NCI-H2227 treated with DMSO at 0.1 percent for 48 hours (cell line): Measurements from ENCODE around the gene HTT.
A peak's percentile ranks its signal among the peaks of the same experiment; 100 is the strongest.

Experiments
- DNase-seq: peaks from one replicate; lab custom pipeline; 2025; lab: John Stamatoyannopoulos, UW

HTT gene

DNA sequence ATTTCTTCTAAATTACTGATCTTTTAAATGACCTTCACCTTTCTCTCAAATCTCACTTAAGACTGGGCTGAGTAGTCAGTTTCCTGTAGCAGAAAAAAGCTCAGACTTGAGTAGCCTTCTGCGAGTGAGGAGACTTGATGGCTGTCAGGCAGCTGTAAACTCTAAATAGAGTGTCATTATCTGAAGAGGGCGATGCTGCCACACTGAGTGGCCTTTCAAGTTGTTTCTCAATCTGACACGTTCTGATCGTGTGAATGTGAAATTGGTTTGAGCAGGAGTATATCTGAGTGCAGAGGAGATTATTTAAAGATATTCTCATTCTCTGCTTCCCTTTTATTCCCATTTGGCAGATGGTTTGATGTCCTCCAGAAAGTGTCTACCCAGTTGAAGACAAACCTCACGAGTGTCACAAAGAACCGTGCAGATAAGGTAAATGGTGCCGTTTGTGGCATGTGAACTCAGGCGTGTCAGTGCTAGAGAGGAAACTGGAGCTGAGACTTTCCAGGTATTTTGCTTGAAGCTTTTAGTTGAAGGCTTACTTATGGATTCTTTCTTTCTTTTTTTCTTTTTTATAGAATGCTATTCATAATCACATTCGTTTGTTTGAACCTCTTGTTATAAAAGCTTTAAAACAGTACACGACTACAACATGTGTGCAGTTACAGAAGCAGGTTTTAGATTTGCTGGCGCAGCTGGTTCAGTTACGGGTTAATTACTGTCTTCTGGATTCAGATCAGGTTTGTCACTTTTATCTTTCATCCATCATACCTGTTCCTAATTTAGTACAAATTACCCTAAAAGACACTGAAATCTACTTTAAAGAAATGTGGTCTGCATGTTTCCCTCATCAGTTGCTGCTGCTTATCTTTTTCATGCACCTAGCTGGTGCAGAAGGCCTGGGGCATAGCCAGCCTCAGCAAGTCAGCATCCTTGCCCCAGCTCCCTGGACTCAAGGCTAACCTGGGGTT, 100.2 kb downstream of the HTT start:
- DNase-seq = peak; percentile 53

GRCh38 chr4:3176367-3177229, 102.1 kb downstream of the HTT start:
- no peak for DNase-seq

GRCh38 chr4:3177426-3177825, 102.9 kb downstream of the HTT start:
- no peak for DNase-seq

- DNase-seq = no peak
These were observed 103.4 kb downstream of the HTT start for GRCh38 chr4:3177905-3178304.

DNA sequence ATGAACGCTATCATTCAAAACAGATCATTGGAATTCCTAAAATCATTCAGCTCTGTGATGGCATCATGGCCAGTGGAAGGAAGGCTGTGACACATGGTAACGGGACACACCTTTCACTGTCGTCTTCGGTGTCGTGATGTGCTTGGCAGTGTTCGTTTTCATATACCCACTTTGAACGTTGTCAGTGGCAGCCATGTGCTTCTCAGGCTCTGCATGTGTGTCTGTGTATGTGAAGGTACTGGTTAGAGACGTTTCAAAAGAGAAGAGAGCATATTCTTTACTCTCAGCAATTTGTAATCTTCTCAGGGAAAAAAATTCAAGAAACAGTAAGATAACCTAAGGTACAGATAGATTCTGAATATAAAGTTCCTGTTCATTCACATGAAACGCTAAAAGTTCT, 103.9 kb downstream of the HTT start:
- no peak for DNase-seq

GRCh38 chr4:3179126-3179706, 104.7 kb downstream of the HTT start:
- no peak for DNase-seq

DNA sequence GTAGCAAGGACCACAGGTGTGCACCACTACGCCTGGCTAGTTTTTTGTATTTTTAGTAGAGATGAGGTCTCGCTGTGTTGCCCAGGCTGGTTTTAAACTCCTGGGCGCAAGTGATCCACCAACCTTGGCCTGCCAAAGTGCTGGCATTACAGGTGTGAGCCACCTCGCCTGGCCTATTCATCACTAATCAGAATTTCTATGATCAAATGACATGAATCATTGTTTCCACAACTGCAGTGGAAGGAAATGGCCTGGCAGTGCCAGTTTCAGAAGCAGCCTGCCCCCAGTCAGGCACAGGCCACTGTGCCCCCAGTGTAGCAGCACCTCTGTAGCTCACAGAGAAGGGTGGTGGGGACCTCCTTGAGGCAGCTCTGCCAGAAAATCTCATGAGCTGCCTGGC, 108.5 kb downstream of the HTT start:
- DNase-seq = no peak

DNA sequence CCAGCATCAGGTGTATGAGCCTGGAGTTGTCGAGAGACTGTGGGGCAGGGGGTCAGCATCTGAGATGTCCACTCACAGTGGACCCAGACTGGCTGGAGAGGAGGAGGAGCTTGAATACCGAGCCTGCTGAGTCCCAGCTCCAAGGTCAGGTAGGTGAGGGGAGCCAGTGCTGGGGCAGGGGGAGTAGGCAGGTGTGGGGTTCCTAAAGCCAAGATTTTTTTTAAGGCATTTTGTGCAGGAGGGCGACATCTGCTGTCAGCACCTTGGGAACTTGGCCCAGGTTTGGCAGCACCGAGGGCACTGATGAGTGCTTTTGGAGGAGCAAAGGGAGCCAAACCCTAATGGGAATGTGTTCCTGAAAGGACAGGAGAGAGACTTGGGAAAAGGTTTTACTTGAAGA, 110.2 kb downstream of the HTT start:
- DNase-seq = no peak

- DNase-seq = no peak
These were observed 112.1 kb downstream of the HTT start for GRCh38 chr4:3186609-3187008.

GRCh38 chr4:3188118-3188517, 113.6 kb downstream of the HTT start:
- DNase-seq = no peak

DNA sequence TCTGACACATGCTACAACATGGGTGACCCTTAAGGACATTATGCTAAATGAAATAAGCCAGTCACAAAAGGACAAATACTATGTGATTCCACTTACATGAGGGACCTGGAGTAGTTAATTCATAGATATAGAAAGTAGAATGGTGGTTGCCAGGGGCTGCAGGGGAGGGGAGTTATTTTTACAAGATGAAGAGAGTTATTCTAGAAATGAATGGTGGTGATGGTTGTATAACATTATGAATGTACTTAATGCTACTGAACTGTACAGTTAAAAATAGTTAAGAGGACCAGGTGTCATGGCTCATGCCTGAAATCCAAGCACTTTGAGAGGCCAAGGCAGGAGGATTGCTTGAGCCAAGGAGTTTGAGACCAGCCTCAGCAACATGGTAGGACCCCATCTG, 115.0 kb downstream of the HTT start:
- no peak for DNase-seq

GRCh38 chr4:3190549-3190948, 116.1 kb downstream of the HTT start:
- no peak for DNase-seq

GRCh38 chr4:3192188-3192587, 117.7 kb downstream of the HTT start:
- DNase-seq = no peak

DNA sequence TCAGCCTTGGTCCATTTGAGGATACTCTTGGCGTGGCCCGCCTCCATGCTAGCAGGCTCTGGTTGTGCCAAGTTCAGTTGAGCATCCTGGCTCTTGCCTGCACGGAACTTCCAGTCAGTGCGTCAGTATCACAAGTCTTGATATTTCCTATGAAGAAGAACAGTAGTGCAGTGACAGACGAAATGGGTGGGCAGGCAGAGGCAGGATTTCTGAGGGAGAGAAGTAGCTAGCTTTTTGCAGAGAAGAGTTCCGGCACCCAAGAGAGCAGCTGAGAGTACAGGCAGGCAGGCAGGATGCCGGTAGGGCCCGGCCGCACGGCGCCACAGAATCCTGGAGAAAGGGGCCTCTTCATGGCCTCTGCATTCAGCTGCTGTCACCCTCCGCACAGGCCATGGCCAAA, 118.3 kb downstream of the HTT start:
- no peak for DNase-seq

DNA sequence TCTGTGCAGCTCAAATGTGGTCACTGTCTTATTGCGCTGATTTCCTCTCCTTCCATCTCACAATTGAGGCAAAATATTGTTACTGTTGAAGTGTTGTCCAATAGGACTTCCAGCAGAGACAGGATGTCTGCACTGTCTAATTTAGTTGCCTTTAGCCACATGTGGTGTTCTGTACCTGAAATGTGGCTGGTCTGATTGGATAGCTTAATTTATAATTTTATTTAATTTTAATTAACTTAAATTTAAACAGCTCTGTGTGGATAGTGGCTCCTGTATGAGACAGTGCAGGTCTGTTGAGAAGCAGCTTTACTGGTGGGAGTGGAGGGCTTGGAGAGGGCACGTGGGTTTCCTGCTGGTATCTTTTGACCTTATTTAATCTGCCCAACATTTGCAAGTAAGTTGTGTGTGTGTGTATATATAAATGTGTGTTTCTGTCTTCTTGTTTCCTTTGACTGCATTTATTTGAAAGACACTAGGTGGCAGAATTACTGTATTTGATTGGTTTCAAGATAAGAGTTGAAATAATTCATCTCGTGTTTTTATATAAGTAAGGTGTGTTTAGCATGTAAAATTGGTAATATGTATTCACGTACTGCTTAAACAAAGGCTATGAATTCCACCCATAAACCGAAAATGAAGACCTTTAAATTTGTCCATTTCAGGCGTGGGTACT, 119.2 kb downstream of the HTT start:
- DNase-seq = no peak

- DNase-seq = no peak
These were observed 122.3 kb downstream of the HTT start for GRCh38 chr4:3196670-3197359.

DNA sequence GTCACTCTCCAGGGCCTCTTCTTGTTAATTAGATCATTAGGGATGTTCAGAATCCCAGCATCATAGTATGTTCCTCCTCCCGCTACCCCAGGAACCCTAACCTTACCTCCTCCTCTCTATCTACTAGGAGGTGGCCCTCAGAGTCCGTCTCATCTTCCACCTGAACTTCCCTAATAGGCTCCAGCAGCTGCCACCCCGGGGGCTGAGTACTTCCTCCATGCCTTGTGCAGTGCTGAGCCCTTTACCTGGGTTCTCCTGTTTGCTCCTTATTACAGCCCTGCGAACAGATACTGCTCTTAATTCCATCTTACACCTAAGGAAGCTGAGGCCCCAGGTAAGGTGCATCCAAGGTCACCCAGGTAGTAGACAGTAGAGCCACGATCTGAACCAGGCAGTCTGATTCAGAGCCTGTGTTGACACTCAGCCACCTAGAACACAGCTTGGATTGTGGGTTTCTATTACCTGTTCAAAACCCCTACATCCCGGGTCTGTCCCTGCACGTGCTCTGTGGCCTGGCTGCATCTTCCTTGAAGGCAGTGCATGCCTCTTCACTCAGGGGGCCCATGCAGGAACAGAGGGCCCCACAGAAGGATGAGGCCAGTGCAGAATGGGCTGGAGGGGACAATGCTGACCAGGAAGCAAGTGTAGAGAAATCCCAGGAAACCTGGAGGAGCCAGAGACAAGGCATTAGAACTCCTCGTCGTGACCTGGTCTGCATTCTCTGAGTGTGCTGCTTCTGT, 123.1 kb downstream of the HTT start:
- no peak for DNase-seq

GRCh38 chr4:3198906-3199305, 124.4 kb downstream of the HTT start:
- DNase-seq = no peak

DNA sequence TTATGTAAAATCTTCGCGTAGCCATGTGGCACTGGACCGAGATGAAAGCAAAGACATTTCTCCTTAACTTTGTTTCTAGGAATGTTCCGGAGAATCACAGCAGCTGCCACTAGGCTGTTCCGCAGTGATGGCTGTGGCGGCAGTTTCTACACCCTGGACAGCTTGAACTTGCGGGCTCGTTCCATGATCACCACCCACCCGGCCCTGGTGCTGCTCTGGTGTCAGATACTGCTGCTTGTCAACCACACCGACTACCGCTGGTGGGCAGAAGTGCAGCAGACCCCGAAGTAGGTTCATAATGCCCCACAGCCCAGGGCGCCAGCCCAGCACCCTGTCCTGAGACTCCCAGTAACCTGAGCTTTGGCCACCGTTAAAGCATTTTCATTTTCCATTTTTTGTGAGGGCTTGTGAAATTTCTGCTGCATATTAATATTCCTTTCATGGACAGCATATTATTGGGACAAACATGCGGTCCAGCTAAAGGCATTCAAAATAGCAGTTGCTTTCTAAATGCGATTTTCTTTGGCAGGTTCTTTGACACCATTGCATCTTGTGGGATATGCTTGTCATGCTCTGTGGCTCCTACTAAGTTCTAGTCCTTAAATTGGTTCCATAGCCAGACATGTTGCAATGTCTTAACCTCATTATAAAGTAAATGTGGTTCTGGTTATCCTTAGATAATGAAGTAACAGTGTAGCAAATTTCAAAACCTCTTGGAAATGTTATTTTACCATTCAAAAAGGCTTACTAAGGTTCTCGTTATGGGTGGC, 125.4 kb downstream of the HTT start:
- DNase-seq = no peak
